Stimulated activated CD8-positive, alpha-beta memory T cell treated with anti-CD3 and anti-CD28 coated beads, Interleukin-12 subunit alpha, Interleukin-12 subunit beta, amount 100 ng/mL, for 4 hours (primary cell): ENCODE results near the gene NBPF15.
A peak's percentile ranks its signal among the peaks of the same experiment; 100 is the strongest.
"Not testable (repeated sequence)": the region's sequence is repeated elsewhere in the genome, so short reads cannot be mapped to it uniquely, and the experiment has no call there.

Experiments
- DNase-seq: peaks from one replicate; pipeline ENCODE4 v3.0.0-alpha.2; 2020; ENCODE audit warnings: low read depth

The NBPF15 gene

GRCh38 chr1:144461136-144461759 is at the start of gene NBPF15:
Gene NBPF15, minus strand, starts transcription at chr1:144461669. Its CDS starts 21,666 bp downstream, at chr1:144440003.
- peak; percentile 29 for DNase-seq

GRCh38 chr1:144496429-144496828 is 35.0 kb upstream of the NBPF15 start:
- not testable (repeated sequence) for DNase-seq

- DNase-seq = not testable (repeated sequence)
Observed at GRCh38 chr1:144494130-144494529, 32.7 kb upstream of the NBPF15 start.

GRCh38 chr1:144490394-144490793 is 28.9 kb upstream of the NBPF15 start:
- DNase-seq = not testable (repeated sequence)

- DNase-seq = not testable (repeated sequence)
Observed at GRCh38 chr1:144487002-144487401, 25.5 kb upstream of the NBPF15 start.

- not testable (repeated sequence) for DNase-seq
Observed at GRCh38 chr1:144485048-144485993, 23.9 kb upstream of the NBPF15 start.

- not testable (repeated sequence) for DNase-seq
Observed at GRCh38 chr1:144473897-144474296, 12.4 kb upstream of the NBPF15 start.

GRCh38 chr1:144471434-144471833 is 10.0 kb upstream of the NBPF15 start:
- not testable (repeated sequence) for DNase-seq

- not testable (repeated sequence) for DNase-seq
Observed at GRCh38 chr1:144461778-144462177, 309 bp upstream of the NBPF15 start.

- DNase-seq = not testable (repeated sequence)
Observed at GRCh38 chr1:144460686-144461085, 783 bp downstream of the NBPF15 start.

GRCh38 chr1:144442402-144442801 is 19.1 kb downstream of the NBPF15 start:
- DNase-seq = not testable (repeated sequence)

- DNase-seq = not testable (repeated sequence)
Observed at GRCh38 chr1:144439737-144440136, 21.7 kb downstream of the NBPF15 start.

- DNase-seq = peak; percentile 10
Observed at GRCh38 chr1:144418891-144419694, 42.4 kb downstream of the NBPF15 start.

GRCh38 chr1:144413404-144414118 is 47.9 kb downstream of the NBPF15 start:
- DNase-seq = not testable (repeated sequence)

GRCh38 chr1:144412491-144413403 is 48.7 kb downstream of the NBPF15 start:
- peak; percentile 57 for DNase-seq

- DNase-seq = peak; percentile 51
Observed at GRCh38 chr1:144412068-144412471, 49.4 kb downstream of the NBPF15 start.

- DNase-seq = not testable (repeated sequence)
Observed at GRCh38 chr1:144402807-144403206, 58.7 kb downstream of the NBPF15 start.

- DNase-seq = not testable (repeated sequence)
Observed at GRCh38 chr1:144371651-144372050, 89.8 kb downstream of the NBPF15 start.
